Measurements from ENCODE around the gene TLR3. TPM values are rescaled to one million over a fixed set of nuclear protein-coding genes. Genes with fewer than 3 reads are reported as not detected.

Gene TLR3
- total RNA-seq, 1 donor from 2014 or later = 2.8 TPM

DNA sequence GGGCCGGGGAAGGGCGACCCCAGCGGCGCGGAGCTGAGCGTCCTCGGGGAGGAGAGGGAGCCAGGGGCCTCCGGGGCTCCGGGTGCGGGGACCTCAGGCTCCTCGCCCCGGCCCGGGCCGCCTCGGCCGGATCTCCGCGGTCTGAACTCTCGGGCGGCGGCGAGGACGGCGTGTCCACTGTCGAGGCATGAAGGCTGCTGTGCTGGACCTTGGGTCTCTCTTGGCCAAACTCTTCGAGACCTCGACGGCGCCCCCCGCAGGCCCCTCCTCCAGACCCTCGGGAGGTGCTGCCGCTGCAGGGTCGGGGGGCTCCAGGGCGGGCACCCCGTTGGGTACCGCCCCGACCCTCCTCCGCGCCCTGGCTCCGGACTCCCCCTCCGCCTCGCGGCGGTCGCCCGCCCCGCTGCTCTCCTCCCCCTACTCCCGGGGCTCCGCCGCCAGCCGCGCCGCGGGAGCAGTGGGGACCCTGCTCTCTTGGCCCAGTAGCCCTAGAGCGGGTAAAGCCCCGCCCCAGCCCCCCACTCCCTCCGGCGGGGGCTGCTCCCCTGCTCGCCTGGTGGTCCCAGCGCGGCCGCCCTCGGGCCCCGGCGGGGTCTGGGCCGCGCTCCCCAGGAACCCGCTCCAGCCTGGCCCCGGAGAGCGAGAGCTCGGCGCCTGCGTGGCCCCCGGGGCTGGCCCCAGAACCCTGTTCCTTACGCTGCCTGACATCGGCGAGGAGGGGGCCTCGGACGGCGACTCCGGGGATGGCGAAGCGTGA lies 36.1 kb downstream of the TLR3 start:
- DNase-seq (ENCODE audit: low read depth) = no peak

DNA sequence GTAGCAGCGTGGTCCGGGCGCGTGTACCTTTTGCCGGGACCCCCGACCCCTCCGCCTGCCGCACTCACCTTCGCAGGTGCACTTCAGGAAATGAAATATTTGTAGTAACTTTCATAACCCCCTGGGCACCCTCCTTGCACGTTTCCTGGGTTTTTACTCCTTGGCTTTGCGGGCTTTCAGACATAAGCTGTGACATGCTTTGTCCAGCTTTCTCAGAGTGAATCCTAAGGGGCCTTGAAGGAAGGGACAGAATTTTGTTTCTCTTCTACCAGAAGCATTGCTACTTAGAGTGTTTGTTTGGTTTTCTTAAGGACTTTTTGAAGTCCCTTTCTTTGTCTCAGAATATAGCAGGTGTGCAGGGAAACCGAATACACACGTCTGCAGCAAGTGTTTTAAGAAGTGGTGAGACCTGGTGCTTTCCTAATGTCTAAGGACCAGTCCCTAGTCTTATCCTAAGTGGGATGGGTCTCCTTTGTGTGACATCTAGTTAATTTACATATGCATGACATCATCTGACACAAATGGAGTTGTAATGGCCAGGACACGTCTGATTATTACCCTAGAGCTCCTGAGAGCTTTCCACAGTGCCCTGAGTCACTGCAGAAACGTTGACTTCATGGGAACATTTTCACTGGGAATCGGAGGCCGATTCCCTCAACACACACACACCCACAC lies 36.8 kb downstream of the TLR3 start:
- DNase-seq (ENCODE audit: low read depth) = peak; percentile 24

GRCh38 chr4:186107947-186108346 lies 39.0 kb downstream of the TLR3 start:
- DNase-seq (ENCODE audit: low read depth) = no peak

DNA sequence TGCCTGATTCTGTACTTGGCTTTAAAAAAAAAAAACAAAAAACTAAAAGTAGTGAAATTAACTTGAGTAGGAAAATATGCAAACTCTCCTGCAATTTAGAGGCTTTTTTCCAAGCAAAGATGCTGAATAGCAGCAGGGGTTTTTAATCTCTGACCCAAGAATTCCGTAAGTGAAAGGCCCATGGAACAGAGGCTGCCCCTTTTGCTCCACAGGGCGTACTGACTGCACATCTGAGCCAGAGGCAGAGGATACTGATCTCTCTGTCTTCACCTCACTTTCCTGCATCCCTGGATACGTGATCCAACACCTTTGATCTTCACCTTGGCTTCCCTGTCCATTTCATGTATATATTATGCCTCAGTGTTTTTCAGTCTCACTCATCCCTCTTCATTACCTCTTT lies 39.4 kb downstream of the TLR3 start:
- DNase-seq (ENCODE audit: low read depth) = no peak

- no peak for DNase-seq (ENCODE audit: low read depth)
Measured at GRCh38 chr4:186109245-186109644, 40.3 kb downstream of the TLR3 start.

GRCh38 chr4:186116697-186117096 lies 47.7 kb downstream of the TLR3 start:
- DNase-seq (ENCODE audit: low read depth) = no peak

GRCh38 chr4:186118582-186118981 lies 49.6 kb downstream of the TLR3 start:
- DNase-seq (ENCODE audit: low read depth) = no peak

DNA sequence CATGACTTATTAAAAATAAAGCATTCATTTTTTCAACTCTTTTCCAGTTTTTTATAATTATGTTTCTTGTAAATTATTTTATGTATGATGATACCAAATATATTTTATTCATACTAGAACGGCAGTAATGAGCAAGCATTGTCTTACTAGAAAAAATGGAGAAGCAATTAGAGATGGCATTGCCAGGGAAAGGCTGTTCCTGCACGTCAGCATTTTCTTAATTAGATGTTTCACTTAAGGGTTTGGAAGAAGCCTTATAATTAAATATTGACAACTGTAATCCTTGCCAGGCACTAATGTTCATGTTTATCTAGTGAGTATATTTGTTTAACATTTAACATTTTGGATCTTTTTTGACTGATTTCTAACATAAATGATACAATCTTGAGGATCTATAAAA lies 52.1 kb downstream of the TLR3 start:
- DNase-seq (ENCODE audit: low read depth) = no peak

DNA sequence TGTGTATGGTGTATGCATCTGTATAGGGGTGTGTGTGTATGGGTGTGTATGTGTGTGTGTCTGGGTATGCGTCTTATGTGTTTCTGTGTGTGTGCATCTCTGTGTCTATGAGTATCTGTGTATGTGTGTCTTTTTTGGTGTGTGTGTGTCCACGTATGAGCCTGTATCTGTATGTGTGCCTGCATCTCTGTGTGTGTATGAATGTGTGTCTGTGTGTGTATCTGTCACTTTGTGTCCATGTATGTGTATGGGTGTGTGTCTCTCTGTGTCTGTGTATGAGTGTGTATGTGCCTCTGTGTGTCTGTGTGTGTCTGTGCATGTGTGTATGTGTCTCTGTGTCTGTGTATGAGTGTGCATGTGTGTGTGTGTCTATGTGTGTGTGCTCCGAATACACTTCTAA lies 59.9 kb downstream of the TLR3 start:
- no peak for DNase-seq (ENCODE audit: low read depth)

DNA sequence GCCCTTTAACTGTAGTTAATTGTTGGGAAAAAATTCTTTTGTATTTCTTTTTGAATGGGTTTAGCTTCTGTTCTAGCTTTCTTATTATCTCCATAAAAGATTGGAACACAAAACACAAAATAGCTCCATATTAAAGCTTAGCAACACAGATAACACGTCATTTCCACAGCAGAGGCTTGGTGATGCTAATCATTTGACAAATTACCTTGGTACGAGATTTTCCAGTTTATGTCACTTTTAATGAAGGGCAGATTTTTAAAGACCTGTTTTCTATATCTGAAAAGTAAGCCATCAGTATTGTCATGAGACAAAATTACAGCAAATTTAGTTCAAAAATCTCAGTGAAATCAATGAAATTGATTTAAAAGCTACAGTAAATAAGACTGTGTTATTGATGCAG lies 63.0 kb downstream of the TLR3 start:
- no peak for DNase-seq (ENCODE audit: low read depth)

GRCh38 chr4:186132577-186133242 lies 63.8 kb downstream of the TLR3 start:
- DNase-seq (ENCODE audit: low read depth) = no peak

DNA sequence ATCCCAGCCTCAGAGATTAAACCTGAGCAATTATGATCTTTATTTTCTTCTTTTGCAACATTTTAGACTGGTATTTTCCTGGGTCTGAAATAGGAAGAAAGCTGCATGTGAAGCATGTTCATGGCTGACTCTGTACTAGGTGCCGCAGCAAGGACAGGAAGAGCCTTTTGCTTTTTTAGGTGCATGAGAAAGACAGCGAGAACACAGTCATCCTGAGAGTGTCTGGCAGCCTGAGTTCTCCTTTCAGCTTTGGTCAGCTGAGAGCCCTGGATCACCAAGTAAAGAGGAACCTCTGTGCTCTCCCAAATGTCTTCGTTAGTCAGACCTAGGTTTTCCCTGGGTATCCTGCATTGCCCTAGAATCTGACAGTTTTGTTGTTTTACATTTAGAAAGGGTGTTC lies 65.3 kb downstream of the TLR3 start:
- DNase-seq (ENCODE audit: low read depth) = no peak

GRCh38 chr4:186134861-186135260 lies 65.9 kb downstream of the TLR3 start:
- no peak for DNase-seq (ENCODE audit: low read depth)

- peak; percentile 42 for DNase-seq (ENCODE audit: low read depth)
Measured at GRCh38 chr4:186137196-186137794, 68.3 kb downstream of the TLR3 start.

Other genes with a start within 250 kb of the TLR3 start
- gene FAM149A, start 35.5 kb downstream of the TLR3 start, total RNA-seq = 0.45 and 3.4 TPM in 2 replicates
- gene CYP4V2, start 122.4 kb downstream of the TLR3 start, total RNA-seq = 15.8 and 18.0 TPM in 2 replicates
- 0.42 TPM in 1 of 2 replicates, not detected in the other for gene KLKB1, start 158.4 kb downstream of the TLR3 start, total RNA-seq
- gene F11, start 197.0 kb downstream of the TLR3 start, total RNA-seq = not detected in 2 replicates

All from myocyte (in vitro differentiated cells).